DMS153 (cell line): ENCODE measurements around the gene CD248.
"Not testable (repeated sequence)": the region's sequence is repeated elsewhere in the genome, so short reads cannot be mapped to it uniquely, and the experiment has no call there.

Source experiments
- DNase-seq: peaks from one replicate; lab custom pipeline; 2025; lab: John Stamatoyannopoulos, UW

The CD248 gene

GRCh38 chr11:66289548-66290329 is 27.1 kb downstream of the CD248 start:
- DNase-seq, result no peak

GRCh38 chr11:66288671-66289547 is 27.9 kb downstream of the CD248 start, which contains the start of gene YIF1A:
TSS of gene YIF1A (minus strand) at chr11:66289143. CDS start at chr11:66288985, 158 bp downstream.
- DNase-seq, result peak; percentile 99

- DNase-seq, result no peak
Measured at GRCh38 chr11:66287889-66288670, 28.8 kb downstream of the CD248 start.

- no peak for DNase-seq
Measured at GRCh38 chr11:66287211-66287888, 29.5 kb downstream of the CD248 start.

- DNase-seq, result no peak
Measured at GRCh38 chr11:66286699-66287098, 30.1 kb downstream of the CD248 start.

- no peak for DNase-seq
Measured at GRCh38 chr11:66285250-66285947, 31.4 kb downstream of the CD248 start.

- no peak for DNase-seq
Measured at GRCh38 chr11:66284526-66285078, 32.2 kb downstream of the CD248 start.

GRCh38 chr11:66283461-66284105 is 33.3 kb downstream of the CD248 start:
- DNase-seq, result no peak

GRCh38 chr11:66282468-66283455 is 34.1 kb downstream of the CD248 start:
- peak; percentile 87 for DNase-seq

GRCh38 chr11:66281776-66282467 is 34.9 kb downstream of the CD248 start:
- DNase-seq, result no peak

- no peak for DNase-seq
Measured at GRCh38 chr11:66281001-66281400, 35.8 kb downstream of the CD248 start.

- no peak for DNase-seq
Measured at GRCh38 chr11:66280428-66280827, 36.4 kb downstream of the CD248 start.

- no peak for DNase-seq
Measured at GRCh38 chr11:66279092-66279734, 37.6 kb downstream of the CD248 start.

- DNase-seq, result no peak
Measured at GRCh38 chr11:66278363-66279091, 38.3 kb downstream of the CD248 start.

- DNase-seq, result no peak
Measured at GRCh38 chr11:66277471-66278362, 39.1 kb downstream of the CD248 start, which contains the start of gene CNIH2. TSS of gene CNIH2 (plus strand) at chr11:66278175. CDS start at chr11:66278457, 282 bp downstream.

- DNase-seq, result not testable (repeated sequence)
Measured at GRCh38 chr11:66277064-66277463, 39.8 kb downstream of the CD248 start.
